Measurements from ENCODE around the gene HELZ. TPM values are rescaled to one million over a fixed set of nuclear protein-coding genes. Genes with fewer than 3 reads are reported as not detected.

The HELZ gene
- total and polyA plus RNA-seq, 2 donors (not counting 1 experiment from before 2014, with no cell fraction given), result 10.4 to 97.8 TPM

DNA sequence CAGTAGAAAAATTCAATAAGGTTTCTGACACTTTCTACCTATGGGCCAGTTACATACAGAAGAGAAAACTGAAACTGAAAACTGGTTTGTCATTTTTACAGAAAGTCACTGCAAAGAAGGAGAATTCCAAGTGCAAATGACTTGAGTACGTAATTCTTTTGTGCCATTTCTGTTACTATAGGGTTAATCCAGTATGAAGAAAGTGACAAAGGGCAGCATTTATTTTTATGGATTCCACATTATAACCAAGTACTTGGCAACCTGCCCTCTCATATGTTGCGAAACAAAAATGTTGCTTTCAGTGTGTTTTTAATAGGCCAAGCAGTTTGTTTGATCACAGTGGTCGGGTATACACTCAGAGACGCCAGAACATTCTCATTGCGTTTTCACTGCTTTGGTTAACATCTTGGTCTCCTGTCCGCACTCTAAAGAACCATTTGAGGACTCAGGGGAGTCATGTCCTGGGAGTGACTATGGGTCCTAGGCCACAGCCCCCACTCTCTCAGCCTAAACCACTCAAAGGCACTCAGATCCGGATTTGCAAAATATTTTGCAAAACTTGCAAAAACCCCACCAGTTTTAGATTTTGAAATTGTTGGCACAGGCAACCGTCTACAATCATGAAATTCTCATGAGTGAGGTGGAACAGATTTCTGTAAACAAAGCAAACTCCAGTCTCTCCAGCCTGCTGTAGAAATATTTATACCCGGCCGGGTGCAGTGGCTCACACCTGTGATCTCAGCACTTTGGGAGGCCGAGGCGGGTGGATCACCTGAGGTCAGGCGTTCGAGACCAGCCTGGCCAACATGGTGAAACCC is 15.4 kb upstream of the HELZ start:
- no peak overlapping the region for H2AFZ ChIP-seq (ENCODE audit: insufficient read depth, low read depth, low read length, poor library complexity, severe bottlenecking)
- Mint-ChIP-seq H3K27me3 (peaks cover 6% of the 10 kb centered on the region), H3K9me3 (ENCODE audit: insufficient read depth) (no peaks in the 10 kb centered on the region), H3K4me1 (peaks cover 3% of the 10 kb centered on the region), H3K4me3 (no peak overlapping the region), H3K27ac (no peak overlapping the region)
- H3K4me3 ChIP-seq (ENCODE audit: control extremely low read depth in 1 of 5, extremely low read depth in 1 of 5, insufficient read depth in 1 of 5, low read depth in 2 of 5, low read length in 4 of 5), result no peak overlapping the region
- peaks cover 0 to 4% (median 0%) of the 10 kb centered on the region in 3 donors for H3K9me3 ChIP-seq (ENCODE audit: control extremely low read depth in 1 of 3, control insufficient read depth in 2 of 3, insufficient read depth in 1 of 3, low read length in 2 of 3)
- H3K27me3 ChIP-seq (replicated peaks in 1 of 4; ENCODE audit: control extremely low read depth in 1 of 4, control insufficient read depth in 3 of 4, insufficient read depth in 4 of 4, low read length in 3 of 4), result peaks cover 0 to 2% (median 0%) of the 10 kb centered on the region in 4 experiments
- no peaks in the 10 kb centered on the region for H3K36me3 ChIP-seq (replicated peaks in 1 of 2; ENCODE audit: control extremely low read depth in 1 of 2, control insufficient read depth in 1 of 2, extremely low read depth in 1 of 2, insufficient read depth in 2 of 2, low read length in 1 of 2)
- ATAC-seq (ENCODE audit: low read depth) (no peak), DNase-seq (no peak)
- 77% methylated on average over 11 of the region's 14 CpGs for WGBS (ENCODE audit: insufficient coverage)
- no peaks in the 10 kb centered on the region for H4K20me1 ChIP-seq (ENCODE audit: control insufficient read depth, insufficient read depth, low read length, poor library complexity, severe bottlenecking)
- no peaks in the 10 kb centered on the region for H3K79me2 ChIP-seq (ENCODE audit: control insufficient read depth, insufficient read depth, low read length)
- H3K27ac ChIP-seq (ENCODE audit: low read length in 2 of 2), result no peak overlapping the region
- no peak overlapping the region for H3K4me2 ChIP-seq (replicated peaks; ENCODE audit: low read depth, low read length, poor library complexity, severe bottlenecking)
- TF ChIP-seq, protein P1, sequence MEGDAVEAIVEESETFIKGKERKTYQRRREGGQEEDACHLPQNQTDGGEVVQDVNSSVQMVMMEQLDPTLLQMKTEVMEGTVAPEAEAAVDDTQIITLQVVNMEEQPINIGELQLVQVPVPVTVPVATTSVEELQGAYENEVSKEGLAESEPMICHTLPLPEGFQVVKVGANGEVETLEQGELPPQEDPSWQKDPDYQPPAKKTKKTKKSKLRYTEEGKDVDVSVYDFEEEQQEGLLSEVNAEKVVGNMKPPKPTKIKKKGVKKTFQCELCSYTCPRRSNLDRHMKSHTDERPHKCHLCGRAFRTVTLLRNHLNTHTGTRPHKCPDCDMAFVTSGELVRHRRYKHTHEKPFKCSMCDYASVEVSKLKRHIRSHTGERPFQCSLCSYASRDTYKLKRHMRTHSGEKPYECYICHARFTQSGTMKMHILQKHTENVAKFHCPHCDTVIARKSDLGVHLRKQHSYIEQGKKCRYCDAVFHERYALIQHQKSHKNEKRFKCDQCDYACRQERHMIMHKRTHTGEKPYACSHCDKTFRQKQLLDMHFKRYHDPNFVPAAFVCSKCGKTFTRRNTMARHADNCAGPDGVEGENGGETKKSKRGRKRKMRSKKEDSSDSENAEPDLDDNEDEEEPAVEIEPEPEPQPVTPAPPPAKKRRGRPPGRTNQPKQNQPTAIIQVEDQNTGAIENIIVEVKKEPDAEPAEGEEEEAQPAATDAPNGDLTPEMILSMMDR (IDR thresholded peaks at IDR 0.05), result no peak
- ChIA-PET CTCF (no interaction called here), POLR2A (no interaction called here)
- H3K4me1 ChIP-seq (ENCODE audit: control insufficient read depth in 2 of 2, insufficient read depth in 2 of 2, low read length in 2 of 2), result peaks cover 0 to 5% of the 10 kb centered on the region in 2 donors
- intact Hi-C loops (cut with micrococcal nuclease), result no loop called here
- H3K9ac ChIP-seq (ENCODE audit: low read length), result no peak overlapping the region

DNA sequence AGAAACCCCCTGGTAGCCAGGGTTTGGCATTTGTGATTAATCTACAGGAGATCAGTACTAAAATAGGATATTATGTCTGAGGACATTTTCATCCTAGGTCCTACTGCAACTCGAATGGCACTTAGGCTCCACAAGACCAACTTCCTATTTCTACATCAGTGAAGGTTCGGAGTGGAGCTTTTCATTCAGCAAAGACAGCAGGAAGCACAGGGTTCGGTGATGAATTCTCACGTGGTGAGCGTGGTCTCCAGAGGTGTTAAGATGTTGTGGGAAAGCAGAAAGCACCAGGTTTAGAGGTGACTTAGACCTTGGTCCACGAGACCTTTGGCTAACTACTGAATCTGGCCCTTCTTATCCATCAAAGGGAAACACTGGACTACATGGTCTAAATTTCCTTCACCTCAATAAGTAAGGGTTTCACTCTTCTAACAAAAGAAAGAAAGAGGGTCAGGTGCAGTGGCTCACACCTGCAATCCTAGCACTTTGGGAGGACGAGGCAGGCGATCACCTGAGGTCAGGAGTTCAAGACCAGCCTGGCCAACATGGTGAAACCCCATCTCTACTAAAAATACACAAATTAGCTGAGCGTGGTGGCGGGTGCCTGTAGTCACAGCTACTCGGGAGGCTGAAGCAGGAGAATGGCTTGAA is 13.9 kb upstream of the HELZ start:
- H3K4me3 Mint-ChIP-seq, result no peak overlapping the region
- ChIA-PET POLR2A (no interaction called here), CTCF (no interaction called here)
- ATAC-seq (ENCODE audit: low read depth) (no peak), DNase-seq (no peak)
- Histone ChIP-seq H3K27ac (ENCODE audit: low read length in 2 of 2) (no peak overlapping the region), H3K4me2 (replicated peaks; ENCODE audit: low read depth, low read length, poor library complexity, severe bottlenecking) (no peak overlapping the region), H3K9ac (ENCODE audit: low read length) (no peak overlapping the region), H3K27me3 (replicated peaks in 1 of 4; ENCODE audit: control extremely low read depth in 1 of 4, control insufficient read depth in 3 of 4, insufficient read depth in 4 of 4, low read length in 3 of 4) (peaks cover 0 to 2% (median 0%) of the 10 kb centered on the region in 4 experiments), H3K9me3 (ENCODE audit: control extremely low read depth in 1 of 3, control insufficient read depth in 2 of 3, insufficient read depth in 1 of 3, low read length in 2 of 3) (peaks cover 0 to 4% (median 0%) of the 10 kb centered on the region in 3 donors), H3K36me3 (replicated peaks in 1 of 2; ENCODE audit: control extremely low read depth in 1 of 2, control insufficient read depth in 1 of 2, extremely low read depth in 1 of 2, insufficient read depth in 2 of 2, low read length in 1 of 2) (no peaks in the 10 kb centered on the region), H3K79me2 (ENCODE audit: control insufficient read depth, insufficient read depth, low read length) (no peaks in the 10 kb centered on the region), H2AFZ (ENCODE audit: insufficient read depth, low read depth, low read length, poor library complexity, severe bottlenecking) (peak overlapping the region; percentile 18), H3K4me3 (ENCODE audit: control extremely low read depth in 1 of 5, extremely low read depth in 1 of 5, insufficient read depth in 1 of 5, low read depth in 2 of 5, low read length in 4 of 5) (no peak overlapping the region), H3K4me1 (ENCODE audit: control insufficient read depth in 2 of 2, insufficient read depth in 2 of 2, low read length in 2 of 2) (peaks cover 0 to 5% of the 10 kb centered on the region in 2 donors), H4K20me1 (ENCODE audit: control insufficient read depth, insufficient read depth, low read length, poor library complexity, severe bottlenecking) (no peaks in the 10 kb centered on the region)
- H3K4me1 Mint-ChIP-seq, result peaks cover 3% of the 10 kb centered on the region
- intact Hi-C loops (cut with micrococcal nuclease), result no loop called here
- peaks cover 6% of the 10 kb centered on the region for H3K27me3 Mint-ChIP-seq
- WGBS (ENCODE audit: insufficient coverage), result 36% methylated on average over 5 of the region's 11 CpGs
- H3K9me3 Mint-ChIP-seq (ENCODE audit: insufficient read depth), result no peaks in the 10 kb centered on the region
- no peak for TF ChIP-seq EZH2 (IDR thresholded peaks at IDR 0.05; ENCODE audit: borderline replicate concordance, insufficient read depth, low read depth, low read length, poor library complexity, severe bottlenecking)
- TF ChIP-seq, protein P1 (IDR thresholded peaks at IDR 0.05), result no peak
- H3K27ac Mint-ChIP-seq, result no peak overlapping the region

Measured in B cell (primary cell).